Measurements from ENCODE around the gene NKD2.

NKD2 gene

DNA sequence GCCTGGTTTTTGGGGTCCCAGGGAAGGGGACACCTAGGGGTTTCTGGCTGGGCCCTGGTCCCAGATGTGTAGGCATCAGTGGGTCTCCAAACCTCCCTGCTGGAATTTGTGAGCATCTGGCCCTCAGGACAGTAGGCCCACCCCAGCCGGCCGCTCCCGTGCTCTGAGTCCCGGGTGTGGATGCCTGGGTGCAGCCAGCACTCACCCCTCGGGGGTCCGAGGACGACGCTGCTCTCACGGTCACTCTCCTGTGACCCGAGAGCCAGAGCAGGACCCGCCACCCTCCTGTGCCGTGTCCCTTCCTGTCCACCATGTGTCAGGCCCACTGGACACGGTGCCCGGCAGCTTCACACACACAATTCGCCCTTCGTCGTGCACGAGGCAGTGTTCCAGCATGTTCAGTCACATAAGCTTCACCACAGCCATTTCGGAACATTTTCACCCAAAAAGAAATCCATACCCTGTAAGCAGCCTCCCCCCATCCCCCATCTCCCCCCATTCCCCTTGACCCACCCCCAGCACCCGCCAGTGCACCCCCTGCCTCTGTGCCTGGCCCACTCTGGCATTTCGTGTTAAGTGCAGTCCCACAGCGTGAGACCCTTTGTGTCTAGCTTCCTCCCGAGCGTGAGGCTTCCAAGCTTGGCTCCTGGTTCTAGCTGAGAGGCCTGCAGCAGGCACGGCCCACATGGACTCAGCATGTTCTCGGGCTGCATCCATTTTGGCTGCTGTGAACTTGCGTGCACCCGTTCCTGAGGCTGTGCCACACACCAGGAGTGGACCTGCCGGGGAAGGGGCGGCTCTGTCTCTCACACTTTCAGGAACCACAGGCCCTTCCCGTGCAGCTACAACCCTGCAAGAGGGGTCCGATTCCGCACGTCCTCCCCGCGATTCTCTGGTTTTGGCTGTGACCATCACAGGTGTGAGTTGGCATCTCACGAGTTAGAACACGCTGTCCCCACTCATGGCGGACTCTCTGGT is 40.5 kb downstream of the NKD2 start:
- TF ChIP-seq, protein P1, sequence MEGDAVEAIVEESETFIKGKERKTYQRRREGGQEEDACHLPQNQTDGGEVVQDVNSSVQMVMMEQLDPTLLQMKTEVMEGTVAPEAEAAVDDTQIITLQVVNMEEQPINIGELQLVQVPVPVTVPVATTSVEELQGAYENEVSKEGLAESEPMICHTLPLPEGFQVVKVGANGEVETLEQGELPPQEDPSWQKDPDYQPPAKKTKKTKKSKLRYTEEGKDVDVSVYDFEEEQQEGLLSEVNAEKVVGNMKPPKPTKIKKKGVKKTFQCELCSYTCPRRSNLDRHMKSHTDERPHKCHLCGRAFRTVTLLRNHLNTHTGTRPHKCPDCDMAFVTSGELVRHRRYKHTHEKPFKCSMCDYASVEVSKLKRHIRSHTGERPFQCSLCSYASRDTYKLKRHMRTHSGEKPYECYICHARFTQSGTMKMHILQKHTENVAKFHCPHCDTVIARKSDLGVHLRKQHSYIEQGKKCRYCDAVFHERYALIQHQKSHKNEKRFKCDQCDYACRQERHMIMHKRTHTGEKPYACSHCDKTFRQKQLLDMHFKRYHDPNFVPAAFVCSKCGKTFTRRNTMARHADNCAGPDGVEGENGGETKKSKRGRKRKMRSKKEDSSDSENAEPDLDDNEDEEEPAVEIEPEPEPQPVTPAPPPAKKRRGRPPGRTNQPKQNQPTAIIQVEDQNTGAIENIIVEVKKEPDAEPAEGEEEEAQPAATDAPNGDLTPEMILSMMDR (IDR thresholded peaks at IDR 0.05) = no peak
- TF ChIP-seq ZFX (IDR thresholded peaks at IDR 0.05; ENCODE audit: borderline replicate concordance) = no peak
- no peak overlapping the region for H3K27ac ChIP-seq

DNA sequence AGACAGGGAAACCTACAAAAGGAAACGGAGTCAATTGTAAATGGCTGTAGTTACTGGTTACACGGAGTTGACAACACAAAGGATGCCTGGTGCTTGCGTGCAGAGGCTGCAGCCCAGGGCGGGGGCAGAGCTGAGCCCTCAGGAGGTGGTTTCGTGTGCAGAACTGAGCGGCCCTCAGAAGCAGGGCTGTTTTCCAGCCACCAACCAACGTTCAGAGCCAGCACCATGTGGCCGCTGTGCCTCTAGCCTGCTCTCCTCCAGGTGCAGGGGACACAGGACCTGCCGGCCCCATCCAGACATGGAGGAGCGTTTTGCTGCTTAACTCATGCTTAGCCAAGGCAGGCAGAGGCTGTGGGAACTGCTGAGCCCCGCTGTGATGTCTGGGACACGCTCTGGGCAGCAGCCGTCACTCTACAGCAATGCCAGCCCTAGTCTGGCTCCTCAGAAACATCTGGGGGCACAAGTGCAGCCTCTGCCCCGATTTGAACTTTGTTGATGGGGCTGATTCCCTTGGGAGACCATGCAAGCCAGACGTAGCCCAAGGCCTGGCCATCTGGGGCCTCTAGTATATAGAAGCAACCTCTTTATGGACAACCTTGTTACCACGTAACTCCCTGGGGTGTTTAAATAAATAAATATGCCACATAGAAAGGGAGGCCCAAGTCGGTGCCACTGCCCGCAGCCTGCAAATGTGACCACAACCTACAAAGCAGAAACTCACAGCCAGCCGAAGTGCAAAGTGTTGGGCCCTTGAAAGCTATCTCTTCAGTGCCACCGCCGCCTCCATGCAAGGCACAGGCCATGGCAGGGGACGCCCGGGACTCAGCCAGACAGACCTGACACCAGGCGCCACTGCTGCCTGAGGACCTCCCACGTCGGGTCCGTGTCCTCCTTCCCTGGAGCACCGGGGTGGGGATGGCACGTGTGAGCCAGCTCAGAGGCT is 42.1 kb downstream of the NKD2 start:
- no peak overlapping the region for H3K27ac ChIP-seq
- TF ChIP-seq ZFX (IDR thresholded peaks at IDR 0.05; ENCODE audit: borderline replicate concordance) = no peak
- TF ChIP-seq, protein P1 (IDR thresholded peaks at IDR 0.05) = no peak

DNA sequence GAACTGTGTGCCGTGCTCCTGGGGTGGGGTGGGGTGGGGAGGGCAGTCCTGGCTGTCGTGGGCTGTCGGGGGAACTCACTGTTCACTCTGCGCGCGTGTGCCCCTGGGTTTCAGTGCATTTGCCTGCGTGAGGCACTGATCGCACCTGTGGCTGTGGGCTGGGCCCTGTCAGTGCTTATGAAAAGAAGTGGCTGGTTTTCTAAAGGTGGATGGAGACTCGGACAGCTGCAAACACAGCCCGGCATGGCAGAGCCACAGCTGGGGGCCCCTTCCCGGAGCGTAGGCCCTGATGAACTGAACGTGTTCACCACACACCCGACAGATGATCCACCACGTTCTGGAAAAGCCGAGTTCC is 42.7 kb downstream of the NKD2 start:
- TF ChIP-seq ZFX (IDR thresholded peaks at IDR 0.05; ENCODE audit: borderline replicate concordance) = no peak
- TF ChIP-seq, protein P1 (IDR thresholded peaks at IDR 0.05) = no peak
- no peak overlapping the region for H3K27ac ChIP-seq

DNA sequence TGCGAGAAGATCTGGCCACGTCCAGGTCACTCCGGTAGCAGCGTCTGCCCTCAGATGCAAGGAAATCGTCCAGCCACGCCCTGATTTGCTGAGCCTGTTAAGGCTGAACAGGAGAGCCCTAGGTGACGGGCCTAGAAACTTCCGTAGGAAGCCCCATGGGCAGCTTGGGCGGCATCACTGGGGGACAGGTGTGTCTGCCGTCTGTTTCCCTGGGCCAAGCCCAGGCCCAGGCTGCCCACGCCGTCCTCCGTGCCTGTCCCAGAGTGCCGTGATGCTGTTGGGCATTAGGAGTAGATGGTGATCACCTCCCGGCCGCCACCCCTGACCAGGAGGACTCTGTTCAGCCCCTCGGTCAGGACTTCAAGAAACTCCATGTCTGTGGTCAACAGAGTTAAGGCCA is 43.5 kb downstream of the NKD2 start:
- no peak overlapping the region for H3K27ac ChIP-seq

DNA sequence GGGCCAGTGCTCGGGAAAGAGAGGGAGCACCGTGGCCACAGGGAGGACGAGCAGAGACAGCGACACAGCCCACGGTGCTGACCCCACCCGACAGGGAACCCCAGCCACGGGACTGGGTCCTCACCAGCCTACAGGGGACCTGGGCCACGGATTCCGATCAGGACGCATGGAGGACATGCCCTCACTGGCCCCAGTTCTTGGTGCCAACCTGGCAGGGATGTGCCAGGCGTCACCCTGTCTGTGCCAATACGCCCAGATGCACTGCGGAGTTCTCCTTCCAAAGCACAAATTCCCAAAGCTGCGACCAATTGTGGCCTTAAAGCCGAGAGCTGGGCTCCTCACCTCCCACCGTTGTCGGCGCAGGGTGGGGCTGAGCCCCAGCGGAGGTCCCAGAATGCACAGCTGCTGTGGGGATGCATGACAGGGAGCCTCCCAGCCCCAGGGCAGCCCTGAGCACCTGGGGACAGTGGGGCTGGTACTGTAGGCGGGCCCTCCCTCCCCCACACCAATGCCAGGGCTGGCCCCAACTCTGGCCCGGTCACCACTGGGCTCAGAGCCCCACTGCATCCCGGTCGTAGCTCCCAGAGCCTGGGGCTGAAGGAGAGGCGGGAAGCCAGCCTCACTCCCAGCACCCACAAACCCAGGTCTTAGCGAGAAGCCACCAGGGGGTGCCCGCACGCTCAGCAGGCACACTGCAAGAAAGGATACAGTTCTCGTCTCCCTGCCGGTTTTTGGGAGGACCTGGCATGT is 44.2 kb downstream of the NKD2 start:
- TF ChIP-seq, protein P1 (IDR thresholded peaks at IDR 0.05) = no peak
- TF ChIP-seq ZFX (IDR thresholded peaks at IDR 0.05; ENCODE audit: borderline replicate concordance) = no peak
- no peak overlapping the region for H3K27ac ChIP-seq

More for the DNA sequence above, 43.5 kb downstream of the NKD2 start:
- no peak for TF ChIP-seq ZFX (IDR thresholded peaks at IDR 0.05; ENCODE audit: borderline replicate concordance)
- TF ChIP-seq, protein P1 (IDR thresholded peaks at IDR 0.05) = no peak

DNA sequence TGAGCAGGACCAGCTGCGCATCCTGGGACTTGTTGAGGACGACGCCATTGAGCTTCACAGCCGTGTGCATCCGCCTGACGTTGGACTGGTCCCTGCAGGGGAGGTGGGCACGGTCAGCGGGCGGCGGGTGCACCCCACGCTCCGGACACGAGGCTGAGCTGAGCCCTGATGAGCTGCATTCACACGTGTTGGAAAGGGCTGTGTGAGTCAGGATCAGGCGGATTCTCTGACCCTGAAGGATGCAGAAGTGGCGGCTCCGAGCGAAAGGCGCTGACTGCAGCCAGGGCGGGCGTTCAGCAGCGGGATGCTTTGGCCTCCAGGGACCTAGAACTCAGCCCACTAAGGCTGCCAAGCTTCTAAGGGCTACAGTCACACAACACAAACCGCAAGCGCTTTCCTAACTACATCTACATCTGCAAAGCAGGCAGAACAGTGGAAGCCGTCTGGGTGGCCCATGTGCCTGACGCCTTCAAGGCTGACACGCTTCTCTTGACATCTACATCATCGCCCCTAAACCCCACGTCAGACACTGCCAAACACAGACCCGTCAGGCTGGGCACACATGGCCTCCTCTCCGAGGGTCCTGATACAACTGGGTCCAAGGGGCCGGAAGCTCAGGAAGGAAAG is 44.9 kb downstream of the NKD2 start:
- TF ChIP-seq ZFX (IDR thresholded peaks at IDR 0.05; ENCODE audit: borderline replicate concordance) = no peak
- TF ChIP-seq, protein P1 (IDR thresholded peaks at IDR 0.05) = no peak
- H3K27ac ChIP-seq = no peak overlapping the region
